GM23248 (cell line): Measurements from ENCODE around the gene CLOCK.
"Not testable (repeated sequence)": the region's sequence is repeated elsewhere in the genome, so short reads cannot be mapped to it uniquely, and the experiment has no call there.

Experiments
- EZH2 ChIP-seq: fragments of 200-600 bp; sonication (generic); IDR thresholded peaks from 2 replicates; pipeline ENCODE4 v1.6.1; 2018; ENCODE audit warnings: antibody characterized with exemption, mild to moderate bottlenecking; ENCODE audit not compliant: insufficient read depth, poor library complexity, severe bottlenecking
- EZH2phosphoT487 ChIP-seq: fragments of 200-600 bp; sonication (generic); IDR thresholded peaks from 2 replicates; pipeline ENCODE4 v1.6.1; 2018; ENCODE audit warnings: antibody characterized with exemption, moderate library complexity, mild to moderate bottlenecking, low read depth; ENCODE audit not compliant: insufficient read depth

GRCh38 chr4:55551964-55552363 lies 5.3 kb upstream of the CLOCK start:
- not testable (repeated sequence) for TF ChIP-seq EZH2, EZH2phosphoT487
